Naive thymus-derived CD8-positive, alpha-beta T cell (primary cell): ENCODE results near the gene THRSP. TPM values are rescaled to one million over a fixed set of nuclear protein-coding genes. Genes with fewer than 3 reads are reported as not detected.
A peak's percentile ranks its signal among the peaks of the same experiment; 100 is the strongest.
"Not testable (repeated sequence)": the region's sequence is repeated elsewhere in the genome, so short reads cannot be mapped to it uniquely, and the experiment has no call there.

ENCODE experiments used
- ATAC-seq, 2 donors: fragments of 150-1000 bp; cut with Tn5 transposase in 1 of 2; sonication (Bioruptor Pico), chemical (Tn5 transposase) in 1 of 2; 1 replicate in 1 of 2; 2 replicates in 1 of 2; pipeline ENCODE4 v1.10.0; 2021; ENCODE audit warnings: mild to moderate bottlenecking in 2 of 2, moderate library complexity in 2 of 2
- POLR2A ChIA-PET: fragments of 350-600 bp; sonication (Branson Sonifier 250); formaldehyde crosslinking; loops from one replicate; lab custom pipeline; 2021; ENCODE audit warnings: antibody characterized with exemption; lab: Charles Lee
- DNase-seq, 10 donors: peaks; one replicate each; pipeline versions ENCODE4 v3.0.0 to v3.0.0-alpha.2; 2020 to 2022
- H3K27ac Mint-ChIP-seq, 10 donors: one replicate each; pipeline ENCODE4 v1.8.0; 2020 to 2022; ENCODE audit warnings: mild to moderate bottlenecking in 10 of 10, mixed read lengths in 10 of 10, moderate library complexity in 4 of 10, inconsistent platforms in 1 of 10
- H3K27me3 Mint-ChIP-seq, 5 donors: one replicate each; pipeline ENCODE4 v1.8.0; 2021 to 2022; ENCODE audit warnings: mixed read lengths in 5 of 5
- H3K36me3 Mint-ChIP-seq, 3 donors: one replicate each; pipeline ENCODE4 v1.8.0; 2020 to 2022; ENCODE audit warnings: mixed read lengths in 3 of 3, mild to moderate bottlenecking in 2 of 3, inconsistent platforms in 1 of 3
- H3K4me1 Mint-ChIP-seq, 4 donors: one replicate each; pipeline ENCODE4 v1.8.0; 2021 to 2022; ENCODE audit warnings: mixed read lengths in 4 of 4
- H3K4me3 Mint-ChIP-seq, 10 donors: one replicate each; pipeline ENCODE4 v1.8.0; 2020 to 2022; ENCODE audit warnings: mild to moderate bottlenecking in 10 of 10, mixed read lengths in 10 of 10, moderate library complexity in 6 of 10, inconsistent platforms in 1 of 10
- H3K9me3 Mint-ChIP-seq, 9 donors: one replicate each; pipeline ENCODE4 v1.8.0; 2020 to 2022; ENCODE audit warnings: mixed read lengths in 9 of 9, mild to moderate bottlenecking in 3 of 9, inconsistent platforms in 1 of 9, moderate library complexity in 1 of 9
- polyA plus RNA-seq, 3 donors: library from polyadenylated mRNA; unstranded; fragments of 300-500 nt; fragmentation: Illumina TruSeq; gene quantifications; one replicate each; pipeline ENCODE4 v1.2.3, GENCODE V29; 2021
- total RNA-seq, 8 experiments: library from RNA in 2 of 8; stranded (reverse) in 2 of 8; gene quantifications; one replicate each; pipeline ENCODE4 v1.2.3 and lab custom pipeline; 2021 to 2026

Gene THRSP
- total and polyA plus RNA-seq, 5 experiments from 2014 or later = not detected

GRCh38 chr11:78057462-78058055, 6.1 kb upstream of the THRSP start:
- H3K36me3 Mint-ChIP-seq = peaks cover 0 to 2% (median 0%) of the 10 kb centered on the region in 3 donors
- H3K4me3 Mint-ChIP-seq = no peak overlapping the region
- no peak for ATAC-seq
- H3K4me1 Mint-ChIP-seq = no peaks in the 10 kb centered on the region
- H3K9me3 Mint-ChIP-seq = no peaks in the 10 kb centered on the region
- DNase-seq = no peak
- POLR2A ChIA-PET = interaction anchor here (0.6 kb wide), 1 partner anchor 12 kb away, joined by 4 read pairs; no protein-coding TSS in a partner anchor
- no peak overlapping the region for H3K27ac Mint-ChIP-seq
- no peaks in the 10 kb centered on the region for H3K27me3 Mint-ChIP-seq

DNA sequence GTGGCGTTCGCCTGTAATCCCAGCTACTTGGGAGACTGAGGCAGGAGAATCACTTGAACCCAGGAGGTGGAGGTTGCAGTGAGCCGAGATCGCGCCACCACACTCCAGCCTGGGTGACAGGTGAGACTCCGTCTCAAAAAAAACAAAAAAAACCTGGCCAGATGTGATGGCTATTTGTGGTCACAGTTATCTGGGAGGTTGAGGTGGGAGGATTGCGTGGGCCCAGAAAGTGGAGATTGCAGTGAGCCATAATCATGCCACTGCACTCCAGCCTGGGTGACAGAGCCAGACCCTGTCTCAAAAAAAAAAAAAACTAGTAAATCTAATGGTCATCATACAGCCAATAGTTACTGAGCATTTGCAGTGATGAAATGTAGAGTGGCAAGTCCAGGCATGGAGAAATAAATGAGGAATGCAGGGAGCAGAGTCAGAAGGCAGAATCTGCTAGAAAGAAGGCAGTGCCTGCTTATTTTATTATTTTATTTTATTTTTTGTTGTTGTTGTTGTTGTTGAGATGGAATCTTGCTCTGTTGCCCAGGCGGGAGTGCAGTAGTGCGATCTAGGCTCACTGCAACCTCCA, 3.8 kb upstream of the THRSP start:
- POLR2A ChIA-PET, H3K4me3 Mint-ChIP-seq, ATAC-seq, H3K27me3 Mint-ChIP-seq, H3K27ac Mint-ChIP-seq, DNase-seq, H3K4me1 Mint-ChIP-seq, H3K9me3 Mint-ChIP-seq, H3K36me3 Mint-ChIP-seq: not testable (repeated sequence)

GRCh38 chr11:78060533-78060932, 3.1 kb upstream of the THRSP start:
- ATAC-seq = no peak
- no peak overlapping the region for H3K27ac Mint-ChIP-seq
- POLR2A ChIA-PET = interaction anchor here (1.0 kb wide), 1 partner anchor 19 kb away, joined by 4 read pairs; the partner anchor contains the start of gene NDUFC2
- no peak for DNase-seq
- H3K4me3 Mint-ChIP-seq = no peak overlapping the region
- H3K9me3 Mint-ChIP-seq = no peaks in the 10 kb centered on the region
- H3K4me1 Mint-ChIP-seq = no peaks in the 10 kb centered on the region
- peaks cover 0 to 2% (median 0%) of the 10 kb centered on the region in 3 donors for H3K36me3 Mint-ChIP-seq
- no peaks in the 10 kb centered on the region for H3K27me3 Mint-ChIP-seq

DNA sequence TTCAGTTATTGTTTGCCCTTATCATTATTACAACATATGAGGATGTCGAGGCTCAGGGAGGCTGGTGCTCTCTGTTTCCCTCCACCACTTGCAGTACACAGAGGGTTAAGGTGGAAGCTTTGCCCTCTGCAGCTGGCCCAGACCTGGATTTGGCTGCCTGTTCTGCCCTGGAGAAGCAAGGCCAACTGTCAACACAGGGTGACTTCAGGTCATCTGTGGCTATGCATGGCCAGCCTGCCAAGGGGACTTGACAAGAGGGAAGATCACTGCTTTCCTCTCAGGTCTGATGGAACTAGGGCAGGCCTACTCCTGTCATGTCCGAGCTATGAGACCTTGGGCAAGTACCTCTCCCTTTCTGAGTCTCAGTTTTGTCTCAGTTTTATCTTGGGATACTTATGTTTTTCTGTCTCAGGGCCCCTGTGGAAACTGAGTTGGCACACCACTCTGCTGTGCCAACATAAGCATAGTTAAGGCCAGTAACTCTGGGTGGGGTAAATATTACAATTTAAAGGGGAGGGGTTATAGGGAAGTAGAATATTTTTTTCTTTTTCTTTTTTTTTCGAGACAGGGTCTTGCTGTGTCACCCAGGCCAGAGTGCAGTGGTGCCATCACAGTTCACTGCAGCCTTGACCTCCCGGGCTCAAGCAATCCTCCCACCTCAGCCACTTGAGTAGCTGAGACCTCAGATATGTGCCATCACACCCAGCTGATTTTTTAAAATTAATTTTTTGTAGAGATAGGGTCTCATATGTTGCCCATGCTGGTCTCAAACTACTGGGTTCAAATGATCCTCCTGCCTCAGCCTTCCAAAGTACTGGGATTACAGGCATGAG, 2.4 kb upstream of the THRSP start:
- POLR2A ChIA-PET = interaction anchor here (1.0 kb wide), 1 partner anchor 18 kb away, joined by 4 read pairs; the partner anchor contains the start of gene NDUFC2
- DNase-seq (no peak), ATAC-seq (no peak)
- Mint-ChIP-seq H3K27me3 (no peaks in the 10 kb centered on the region), H3K27ac (peak overlapping the region in 1 of 10 donors; percentile 20), H3K4me3 (no peak overlapping the region), H3K36me3 (peaks cover 0 to 2% (median 0%) of the 10 kb centered on the region in 3 donors), H3K4me1 (no peaks in the 10 kb centered on the region), H3K9me3 (no peaks in the 10 kb centered on the region)

DNA sequence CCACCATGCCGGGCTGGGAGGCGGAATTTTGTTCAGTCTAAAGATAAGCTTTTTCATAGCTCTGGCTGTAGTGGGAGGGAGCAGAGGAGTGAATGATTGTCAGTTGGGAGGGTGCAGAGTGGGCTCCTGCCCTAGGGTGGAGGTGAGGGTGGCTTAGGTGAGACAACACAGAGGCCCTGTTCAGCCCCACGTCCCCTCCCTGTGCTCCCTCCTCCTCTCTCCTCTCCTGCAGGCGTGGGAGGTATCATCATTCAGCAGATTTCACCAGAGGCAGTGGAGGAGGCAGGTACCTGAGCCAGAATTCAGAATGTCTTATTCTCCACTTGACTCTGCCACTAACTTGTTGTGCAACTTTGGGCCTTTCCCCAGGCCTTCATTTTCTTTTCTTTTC, 1.7 kb upstream of the THRSP start:
- no peaks in the 10 kb centered on the region for H3K27me3 Mint-ChIP-seq

GRCh38 chr11:78062671-78063070, 990 bp upstream of the THRSP start:
- no peaks in the 10 kb centered on the region for H3K4me1 Mint-ChIP-seq
- DNase-seq (no peak), ATAC-seq (no peak)
- H3K27me3 Mint-ChIP-seq = no peaks in the 10 kb centered on the region
- POLR2A ChIA-PET = no interaction called here
- no peak overlapping the region for H3K27ac Mint-ChIP-seq
- no peaks in the 10 kb centered on the region for H3K9me3 Mint-ChIP-seq
- H3K4me3 Mint-ChIP-seq = no peak overlapping the region
- H3K36me3 Mint-ChIP-seq = peaks cover 0 to 9% (median 8%) of the 10 kb centered on the region in 3 donors

More for the DNA sequence above, 1.7 kb upstream of the THRSP start:
- POLR2A ChIA-PET = no interaction called here
- Mint-ChIP-seq H3K36me3 (peaks cover 0 to 6% (median under 1%) of the 10 kb centered on the region in 3 donors), H3K4me3 (no peak overlapping the region), H3K9me3 (no peaks in the 10 kb centered on the region), H3K27ac (peak overlapping the region in 1 of 10 donors; percentile 72), H3K4me1 (no peaks in the 10 kb centered on the region)
- DNase-seq (no peak), ATAC-seq (no peak)

- peaks cover 0 to 34% (median 14%) of the 10 kb centered on the region in 3 donors for H3K36me3 Mint-ChIP-seq
- DNase-seq = no peak
- H3K4me3 Mint-ChIP-seq = no peak overlapping the region
- POLR2A ChIA-PET = no interaction called here
- no peaks in the 10 kb centered on the region for H3K9me3 Mint-ChIP-seq
- no peaks in the 10 kb centered on the region for H3K27me3 Mint-ChIP-seq
- no peak for ATAC-seq
- peak overlapping the region in 1 of 10 donors; percentile 27 for H3K27ac Mint-ChIP-seq
- no peaks in the 10 kb centered on the region for H3K4me1 Mint-ChIP-seq
Measured at GRCh38 chr11:78065203-78065602, 1.5 kb downstream of the THRSP start.

DNA sequence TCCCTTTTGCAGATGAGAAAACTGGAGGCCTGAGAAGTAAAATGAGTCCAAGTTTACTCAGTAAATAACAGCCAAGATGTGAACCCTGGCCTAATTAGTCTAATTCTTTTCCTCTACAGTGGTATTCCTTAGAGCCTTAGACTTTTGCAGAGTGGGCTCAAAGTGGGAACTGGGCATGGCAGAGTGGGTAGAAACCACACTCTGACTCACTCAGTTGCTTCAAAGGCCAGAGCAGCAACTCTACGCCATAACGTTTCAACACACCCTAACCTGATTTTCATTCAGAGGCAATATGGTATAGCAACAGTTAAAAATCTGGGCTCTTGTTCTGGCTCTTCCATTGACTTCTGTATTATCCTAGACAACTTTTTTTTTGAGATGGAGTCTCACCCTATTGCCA, 2.8 kb downstream of the THRSP start:
- ATAC-seq (no peak), DNase-seq (no peak)
- POLR2A ChIA-PET = no interaction called here
- H3K27me3 Mint-ChIP-seq = no peaks in the 10 kb centered on the region
- no peaks in the 10 kb centered on the region for H3K9me3 Mint-ChIP-seq
- peak overlapping the region in 2 of 10 donors; percentile 71 for H3K27ac Mint-ChIP-seq
- H3K4me3 Mint-ChIP-seq = no peak overlapping the region
- H3K36me3 Mint-ChIP-seq = peaks cover 0 to 45% (median 16%) of the 10 kb centered on the region in 3 donors
- no peaks in the 10 kb centered on the region for H3K4me1 Mint-ChIP-seq

DNA sequence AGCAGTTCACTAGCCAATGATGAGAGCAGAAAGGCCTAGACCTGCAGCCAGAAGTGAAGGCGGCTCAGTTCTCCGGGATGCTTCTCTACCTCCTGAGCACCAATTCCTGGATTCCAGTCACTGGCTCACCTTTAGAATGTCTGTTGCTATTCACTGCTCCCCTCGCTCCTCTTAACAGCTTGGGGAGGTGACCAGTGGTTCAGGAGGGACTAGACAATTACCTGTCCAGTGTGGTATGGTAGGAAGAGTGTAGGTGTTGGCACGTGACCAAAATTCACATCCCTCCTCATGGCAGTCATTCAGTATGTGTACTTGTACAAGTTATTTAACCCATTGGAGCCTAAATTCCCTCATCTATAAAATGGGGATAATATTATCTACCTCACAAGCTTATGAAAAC, 4.0 kb downstream of the THRSP start:
- ATAC-seq = no peak
- peak overlapping the region in 2 of 10 donors; percentile 18 to 75 for H3K27ac Mint-ChIP-seq

DNA sequence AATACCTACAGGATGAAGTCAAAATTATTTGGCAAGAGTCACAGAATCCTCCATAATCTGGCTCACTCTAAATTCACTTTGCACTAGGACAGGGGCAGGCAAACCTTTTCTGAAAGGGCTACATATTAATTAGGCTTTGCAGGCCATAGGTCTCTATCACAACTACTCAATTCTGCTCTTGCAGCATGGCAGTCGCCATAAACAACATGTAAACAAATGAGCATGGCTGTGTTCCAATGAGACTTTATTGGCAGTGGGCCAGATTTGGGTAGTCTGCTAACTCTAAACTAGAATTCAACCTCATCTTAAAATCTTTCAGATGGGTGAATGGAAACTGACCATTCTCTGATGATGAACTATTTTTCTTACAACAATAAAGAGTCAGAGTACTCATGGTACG, 5.8 kb downstream of the THRSP start:
- Mint-ChIP-seq H3K9me3 (no peaks in the 10 kb centered on the region), H3K4me1 (peaks cover 6 to 9% (median 8%) of the 10 kb centered on the region in 4 donors), H3K27ac (peak overlapping the region in 1 of 10 donors; percentile 46), H3K36me3 (peaks cover 0 to 61% (median 18%) of the 10 kb centered on the region in 3 donors), H3K27me3 (no peaks in the 10 kb centered on the region), H3K4me3 (no peak overlapping the region)
- DNase-seq (no peak), ATAC-seq (no peak)
- POLR2A ChIA-PET = no interaction called here

More for the DNA sequence above, 4.0 kb downstream of the THRSP start:
- H3K4me1 Mint-ChIP-seq = peaks cover 2 to 7% (median 4%) of the 10 kb centered on the region in 4 donors
- no peaks in the 10 kb centered on the region for H3K9me3 Mint-ChIP-seq
- POLR2A ChIA-PET = no interaction called here
- no peak overlapping the region for H3K4me3 Mint-ChIP-seq
- peaks cover 0 to 55% (median 18%) of the 10 kb centered on the region in 3 donors for H3K36me3 Mint-ChIP-seq
- DNase-seq = no peak
- no peaks in the 10 kb centered on the region for H3K27me3 Mint-ChIP-seq

DNA sequence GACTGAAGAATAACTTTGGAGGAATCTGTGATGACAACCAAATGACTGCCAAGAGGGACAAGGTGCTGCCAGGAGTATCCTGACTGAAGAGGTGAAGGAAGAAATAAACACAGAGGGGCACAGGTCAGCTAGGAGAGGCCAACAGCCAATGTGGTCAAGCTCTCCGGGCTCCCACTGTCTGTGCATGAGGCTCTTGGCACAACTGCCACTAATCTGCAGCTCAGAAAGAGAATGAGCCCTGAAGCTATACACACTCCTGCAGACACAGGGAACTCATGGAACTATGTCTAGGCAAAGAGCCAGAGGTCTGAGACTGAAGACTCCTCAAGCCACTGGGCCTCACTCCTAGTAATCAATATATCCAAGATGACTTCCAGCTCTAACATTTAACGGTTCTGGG, 7.0 kb downstream of the THRSP start:
- no peaks in the 10 kb centered on the region for H3K9me3 Mint-ChIP-seq
- POLR2A ChIA-PET = no interaction called here
- no peak for DNase-seq
- H3K4me3 Mint-ChIP-seq = no peak overlapping the region
- ATAC-seq = no peak
- peaks cover 11 to 18% (median 16%) of the 10 kb centered on the region in 4 donors for H3K4me1 Mint-ChIP-seq
- peaks cover 0 to 66% (median 18%) of the 10 kb centered on the region in 3 donors for H3K36me3 Mint-ChIP-seq
- peak overlapping the region in 3 of 10 donors; percentile 40 to 63 (median 48) for H3K27ac Mint-ChIP-seq
- H3K27me3 Mint-ChIP-seq = no peaks in the 10 kb centered on the region

GRCh38 chr11:78071717-78072116, 8.1 kb downstream of the THRSP start:
- ATAC-seq = no peak
- Mint-ChIP-seq H3K27me3 (no peaks in the 10 kb centered on the region), H3K9me3 (no peaks in the 10 kb centered on the region), H3K4me1 (peaks cover 15 to 29% (median 27%) of the 10 kb centered on the region in 4 donors), H3K36me3 (peaks cover 0 to 72% (median 15%) of the 10 kb centered on the region in 3 donors), H3K27ac (peak overlapping the region in 5 of 10 donors; percentile 18 to 69 (median 37)), H3K4me3 (no peak overlapping the region)
- no peak for DNase-seq
- POLR2A ChIA-PET = no interaction called here

- Mint-ChIP-seq H3K9me3 (no peaks in the 10 kb centered on the region), H3K27me3 (no peaks in the 10 kb centered on the region), H3K36me3 (peaks cover 0 to 66% (median 11%) of the 10 kb centered on the region in 3 donors), H3K27ac (peak overlapping the region in 4 of 10 donors; percentile 13 to 84 (median 20)), H3K4me1 (peaks cover 17 to 34% (median 30%) of the 10 kb centered on the region in 4 donors), H3K4me3 (no peak overlapping the region)
- POLR2A ChIA-PET = no interaction called here
- no peak for DNase-seq
- ATAC-seq = no peak
Measured at GRCh38 chr11:78072455-78072854, 8.8 kb downstream of the THRSP start.
